ENCODE measurements around the gene IL9.

DNA sequence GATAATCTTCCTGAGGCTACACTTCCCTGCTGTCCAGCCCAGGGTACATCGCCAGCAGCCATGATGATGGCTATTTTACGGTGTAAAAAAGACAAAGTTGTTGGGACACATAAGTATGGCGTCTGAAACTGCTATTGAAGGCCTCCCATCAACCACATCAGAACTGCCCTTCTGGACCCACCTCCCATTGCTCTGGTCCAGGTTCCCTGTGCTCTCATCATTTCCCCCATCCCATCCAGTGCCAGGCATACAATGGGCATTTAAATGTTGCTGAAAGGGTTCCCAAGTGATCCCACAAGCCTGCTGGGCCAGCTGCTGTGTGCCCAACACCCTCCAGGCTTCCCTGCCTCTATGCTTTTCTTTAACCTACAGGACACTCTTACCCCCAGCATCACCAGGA, 10.6 kb downstream of the IL9 start:
- TF ChIP-seq, protein P1, sequence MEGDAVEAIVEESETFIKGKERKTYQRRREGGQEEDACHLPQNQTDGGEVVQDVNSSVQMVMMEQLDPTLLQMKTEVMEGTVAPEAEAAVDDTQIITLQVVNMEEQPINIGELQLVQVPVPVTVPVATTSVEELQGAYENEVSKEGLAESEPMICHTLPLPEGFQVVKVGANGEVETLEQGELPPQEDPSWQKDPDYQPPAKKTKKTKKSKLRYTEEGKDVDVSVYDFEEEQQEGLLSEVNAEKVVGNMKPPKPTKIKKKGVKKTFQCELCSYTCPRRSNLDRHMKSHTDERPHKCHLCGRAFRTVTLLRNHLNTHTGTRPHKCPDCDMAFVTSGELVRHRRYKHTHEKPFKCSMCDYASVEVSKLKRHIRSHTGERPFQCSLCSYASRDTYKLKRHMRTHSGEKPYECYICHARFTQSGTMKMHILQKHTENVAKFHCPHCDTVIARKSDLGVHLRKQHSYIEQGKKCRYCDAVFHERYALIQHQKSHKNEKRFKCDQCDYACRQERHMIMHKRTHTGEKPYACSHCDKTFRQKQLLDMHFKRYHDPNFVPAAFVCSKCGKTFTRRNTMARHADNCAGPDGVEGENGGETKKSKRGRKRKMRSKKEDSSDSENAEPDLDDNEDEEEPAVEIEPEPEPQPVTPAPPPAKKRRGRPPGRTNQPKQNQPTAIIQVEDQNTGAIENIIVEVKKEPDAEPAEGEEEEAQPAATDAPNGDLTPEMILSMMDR (IDR thresholded peaks at IDR 0.05; ENCODE audit: insufficient read depth, low read length, poor library complexity, severe bottlenecking): no peak
- no peak for TF ChIP-seq EZH2phosphoT487 (conservative IDR thresholded peaks at IDR 0.05; ENCODE audit: low read length)
